ENCODE results near the gene CDKL1. TPM values are rescaled to one million over a fixed set of nuclear protein-coding genes. Genes with fewer than 3 reads are reported as not detected.

Gene CDKL1
- total RNA-seq, 1 experiment from 2014 or later: 14.4 TPM

DNA sequence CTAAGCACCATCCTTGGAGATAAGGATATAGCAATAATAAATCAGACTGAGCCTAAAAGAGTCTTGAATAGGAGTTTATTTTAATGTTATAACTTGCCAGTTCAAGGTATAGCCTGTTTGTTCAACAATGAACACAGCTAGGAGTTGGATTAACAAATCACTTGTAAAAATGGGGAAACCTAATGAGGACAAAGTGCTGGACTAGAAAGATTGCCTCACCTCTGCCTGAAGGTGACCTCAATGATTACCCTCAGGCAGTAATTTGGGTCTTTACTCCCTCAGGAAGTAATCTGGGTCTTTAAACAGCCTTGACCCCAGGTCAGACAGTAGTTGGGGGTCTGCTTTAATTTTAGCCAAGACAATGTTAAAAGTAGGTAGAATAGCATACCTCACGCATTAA lies 35.5 kb upstream of the CDKL1 start:
- H3K27me3 ChIP-seq (ENCODE audit: low read length): no peaks in the 10 kb centered on the region
- no peak overlapping the region for H3K4me2 ChIP-seq (ENCODE audit: low read length)
- no peak for ATAC-seq
- no peak overlapping the region for H3K27ac ChIP-seq (ENCODE audit: low read length)
- H3K79me2 ChIP-seq (ENCODE audit: low read length): no peaks in the 10 kb centered on the region
- ChIA-PET CTCF (no interaction called here), POLR2A (ENCODE audit: unreplicated experiment) (no interaction called here)
- no peaks in the 10 kb centered on the region for H3F3A ChIP-seq (ENCODE audit: low read length, unreplicated experiment)
- no peaks in the 10 kb centered on the region for H3K9me3 ChIP-seq (ENCODE audit: low read length)
- H3K4me1 ChIP-seq (ENCODE audit: insufficient read depth, low read length): no peaks in the 10 kb centered on the region
- H3K9me2 ChIP-seq (replicated peaks; ENCODE audit: low read length): no peaks in the 10 kb centered on the region
- no peak overlapping the region for H3K9ac ChIP-seq (ENCODE audit: low read length)
- H2AFZ ChIP-seq (ENCODE audit: low read length): no peak overlapping the region
- no peak for DNase-seq
- intact Hi-C loops (cut with micrococcal nuclease): no loop called here
- H3K4me3 ChIP-seq (ENCODE audit: low read length): no peak overlapping the region
- TF ChIP-seq EZH2phosphoT487 (IDR thresholded peaks at IDR 0.05; ENCODE audit: borderline replicate concordance, low read length) (no peak), EZH2 (IDR thresholded peaks at IDR 0.05; ENCODE audit: low read length, unreplicated experiment) (no peak)
- H4K20me1 ChIP-seq (ENCODE audit: low read length): no peaks in the 10 kb centered on the region
- BruUV-seq (replicated peaks): no TSS peak
- peaks cover 39% of the 10 kb centered on the region for H3K36me3 ChIP-seq (ENCODE audit: low read depth, low read length)

- no peak overlapping the region for H3K4me2 ChIP-seq (ENCODE audit: low read length)
- H3K9me2 ChIP-seq (replicated peaks; ENCODE audit: low read length): no peaks in the 10 kb centered on the region
- ChIA-PET CTCF (no interaction called here), POLR2A (ENCODE audit: unreplicated experiment) (no interaction called here)
- intact Hi-C loops (cut with micrococcal nuclease): no loop called here
- H3K79me2 ChIP-seq (ENCODE audit: low read length): no peaks in the 10 kb centered on the region
- TF ChIP-seq EZH2phosphoT487 (IDR thresholded peaks at IDR 0.05; ENCODE audit: borderline replicate concordance, low read length): no peak
- TF ChIP-seq, protein P1, sequence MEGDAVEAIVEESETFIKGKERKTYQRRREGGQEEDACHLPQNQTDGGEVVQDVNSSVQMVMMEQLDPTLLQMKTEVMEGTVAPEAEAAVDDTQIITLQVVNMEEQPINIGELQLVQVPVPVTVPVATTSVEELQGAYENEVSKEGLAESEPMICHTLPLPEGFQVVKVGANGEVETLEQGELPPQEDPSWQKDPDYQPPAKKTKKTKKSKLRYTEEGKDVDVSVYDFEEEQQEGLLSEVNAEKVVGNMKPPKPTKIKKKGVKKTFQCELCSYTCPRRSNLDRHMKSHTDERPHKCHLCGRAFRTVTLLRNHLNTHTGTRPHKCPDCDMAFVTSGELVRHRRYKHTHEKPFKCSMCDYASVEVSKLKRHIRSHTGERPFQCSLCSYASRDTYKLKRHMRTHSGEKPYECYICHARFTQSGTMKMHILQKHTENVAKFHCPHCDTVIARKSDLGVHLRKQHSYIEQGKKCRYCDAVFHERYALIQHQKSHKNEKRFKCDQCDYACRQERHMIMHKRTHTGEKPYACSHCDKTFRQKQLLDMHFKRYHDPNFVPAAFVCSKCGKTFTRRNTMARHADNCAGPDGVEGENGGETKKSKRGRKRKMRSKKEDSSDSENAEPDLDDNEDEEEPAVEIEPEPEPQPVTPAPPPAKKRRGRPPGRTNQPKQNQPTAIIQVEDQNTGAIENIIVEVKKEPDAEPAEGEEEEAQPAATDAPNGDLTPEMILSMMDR (conservative IDR thresholded peaks at IDR 0.05; ENCODE audit: low read depth, low read length): no peak
- no peak for TF ChIP-seq EZH2 (IDR thresholded peaks at IDR 0.05; ENCODE audit: low read length, unreplicated experiment)
- H3K4me3 ChIP-seq (ENCODE audit: low read length): no peak overlapping the region
- H3K9me3 ChIP-seq (ENCODE audit: low read length): no peaks in the 10 kb centered on the region
- no peak for DNase-seq
- H3F3A ChIP-seq (ENCODE audit: low read length, unreplicated experiment): no peaks in the 10 kb centered on the region
- no peak overlapping the region for H2AFZ ChIP-seq (ENCODE audit: low read length)
- ATAC-seq: no peak
- H3K27me3 ChIP-seq (ENCODE audit: low read length): no peaks in the 10 kb centered on the region
- H3K9ac ChIP-seq (ENCODE audit: low read length): no peak overlapping the region
- H3K27ac ChIP-seq (ENCODE audit: low read length): no peak overlapping the region
- no TSS peak for BruUV-seq (replicated peaks)
- no peaks in the 10 kb centered on the region for H3K4me1 ChIP-seq (ENCODE audit: insufficient read depth, low read length)
- H4K20me1 ChIP-seq (ENCODE audit: low read length): no peaks in the 10 kb centered on the region
- H3K36me3 ChIP-seq (ENCODE audit: low read depth, low read length): peaks cover 20% of the 10 kb centered on the region
Measured at GRCh38 chr14:50425816-50426215, 29.1 kb upstream of the CDKL1 start.

GRCh38 chr14:50425105-50425504 lies 28.4 kb upstream of the CDKL1 start:
- DNase-seq (no peak), ATAC-seq (no peak)
- Histone ChIP-seq H3K9me2 (replicated peaks; ENCODE audit: low read length) (no peaks in the 10 kb centered on the region), H3K9me3 (ENCODE audit: low read length) (no peaks in the 10 kb centered on the region), H4K20me1 (ENCODE audit: low read length) (no peaks in the 10 kb centered on the region), H3F3A (ENCODE audit: low read length, unreplicated experiment) (no peaks in the 10 kb centered on the region), H3K36me3 (ENCODE audit: low read depth, low read length) (peaks cover 20% of the 10 kb centered on the region), H3K9ac (ENCODE audit: low read length) (no peak overlapping the region), H3K27ac (ENCODE audit: low read length) (no peak overlapping the region), H2AFZ (ENCODE audit: low read length) (no peak overlapping the region), H3K4me2 (ENCODE audit: low read length) (no peak overlapping the region), H3K4me3 (ENCODE audit: low read length) (no peak overlapping the region), H3K4me1 (ENCODE audit: insufficient read depth, low read length) (no peaks in the 10 kb centered on the region), H3K79me2 (ENCODE audit: low read length) (no peaks in the 10 kb centered on the region), H3K27me3 (ENCODE audit: low read length) (no peaks in the 10 kb centered on the region)
- no TSS peak for BruUV-seq (replicated peaks)
- TF ChIP-seq, protein P1 (conservative IDR thresholded peaks at IDR 0.05; ENCODE audit: low read depth, low read length): no peak
- TF ChIP-seq EZH2 (IDR thresholded peaks at IDR 0.05; ENCODE audit: low read length, unreplicated experiment): no peak
- no peak for TF ChIP-seq EZH2phosphoT487 (IDR thresholded peaks at IDR 0.05; ENCODE audit: borderline replicate concordance, low read length)
- ChIA-PET CTCF (no interaction called here), POLR2A (ENCODE audit: unreplicated experiment) (no interaction called here)
- intact Hi-C loops (cut with micrococcal nuclease): no loop called here
